Activated naive CD4-positive, alpha-beta T cell treated with anti-CD3 and anti-CD28 coated beads, Interleukin-2, amount 50 U/mL, for 24 hours (primary cell): ENCODE results near the gene RAB11B.
"Not testable (repeated sequence)": the region's sequence is repeated elsewhere in the genome, so short reads cannot be mapped to it uniquely, and the experiment has no call there.

Source experiments
- H3K27ac Mint-ChIP-seq: one replicate; pipeline ENCODE4 v1.8.0; 2021; ENCODE audit warnings: mild to moderate bottlenecking, mixed read lengths
- H3K27me3 Mint-ChIP-seq: one replicate; pipeline ENCODE4 v1.8.0; 2021; ENCODE audit warnings: mixed read lengths
- H3K36me3 Mint-ChIP-seq: one replicate; pipeline ENCODE4 v1.8.0; 2021; ENCODE audit warnings: mixed read lengths
- H3K4me1 Mint-ChIP-seq: one replicate; pipeline ENCODE4 v1.8.0; 2021; ENCODE audit warnings: mixed read lengths
- H3K4me3 Mint-ChIP-seq: one replicate; pipeline ENCODE4 v1.8.0; 2021; ENCODE audit warnings: mild to moderate bottlenecking, mixed read lengths
- H3K9me3 Mint-ChIP-seq: one replicate; pipeline ENCODE4 v1.8.0; 2021; ENCODE audit warnings: mixed read lengths

The RAB11B gene

DNA sequence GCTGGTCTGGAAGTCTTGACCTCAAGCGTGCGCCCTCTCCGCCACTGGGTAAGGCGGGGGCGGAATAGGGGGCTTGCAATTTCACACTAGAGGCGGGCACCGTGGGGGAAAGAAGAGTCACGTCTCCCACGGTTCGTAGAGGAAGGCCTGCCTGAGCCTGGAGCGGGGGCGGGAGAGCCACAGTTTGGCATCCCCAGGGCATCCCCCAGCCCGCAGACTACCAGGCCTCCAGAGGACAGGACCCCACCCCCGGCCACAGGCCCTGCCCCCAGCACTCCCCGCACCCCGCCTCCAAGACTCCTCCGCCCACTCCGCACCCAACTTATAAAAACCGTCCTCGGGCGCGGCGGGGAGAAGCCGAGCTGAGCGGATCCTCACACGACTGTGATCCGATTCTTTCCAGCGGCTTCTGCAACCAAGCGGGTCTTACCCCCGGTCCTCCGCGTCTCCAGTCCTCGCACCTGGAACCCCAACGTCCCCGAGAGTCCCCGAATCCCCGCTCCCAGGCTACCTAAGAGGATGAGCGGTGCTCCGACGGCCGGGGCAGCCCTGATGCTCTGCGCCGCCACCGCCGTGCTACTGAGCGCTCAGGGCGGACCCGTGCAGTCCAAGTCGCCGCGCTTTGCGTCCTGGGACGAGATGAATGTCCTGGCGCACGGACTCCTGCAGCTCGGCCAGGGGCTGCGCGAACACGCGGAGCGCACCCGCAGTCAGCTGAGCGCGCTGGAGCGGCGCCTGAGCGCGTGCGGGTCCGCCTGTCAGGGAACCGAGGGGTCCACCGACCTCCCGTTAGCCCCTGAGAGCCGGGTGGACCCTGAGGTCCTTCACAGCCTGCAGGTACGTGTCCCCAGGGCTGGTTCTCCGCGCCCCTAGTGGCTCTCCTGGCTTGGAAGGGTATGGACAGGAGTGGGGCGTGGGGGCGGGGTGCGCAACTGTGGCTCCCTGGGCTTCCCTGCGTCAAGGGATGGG, 26.1 kb upstream of the RAB11B start, which contains the start of gene ANGPTL4:
Gene ANGPTL4, plus strand, starts transcription at position 353 of the 969 bp plus-strand sequence. Its CDS starts 167 bp downstream, at position 520.
- Mint-ChIP-seq H3K27ac (peak within 1 kb of the TSS; percentile 85), H3K4me3 (peak within 1 kb of the TSS; percentile 82), H3K9me3 (no peaks in the 10 kb centered on the region), H3K27me3 (peaks cover 25% of the 10 kb centered on the region), H3K4me1 (peaks cover 13% of the 10 kb centered on the region), H3K36me3 (no peaks in the 10 kb centered on the region)

DNA sequence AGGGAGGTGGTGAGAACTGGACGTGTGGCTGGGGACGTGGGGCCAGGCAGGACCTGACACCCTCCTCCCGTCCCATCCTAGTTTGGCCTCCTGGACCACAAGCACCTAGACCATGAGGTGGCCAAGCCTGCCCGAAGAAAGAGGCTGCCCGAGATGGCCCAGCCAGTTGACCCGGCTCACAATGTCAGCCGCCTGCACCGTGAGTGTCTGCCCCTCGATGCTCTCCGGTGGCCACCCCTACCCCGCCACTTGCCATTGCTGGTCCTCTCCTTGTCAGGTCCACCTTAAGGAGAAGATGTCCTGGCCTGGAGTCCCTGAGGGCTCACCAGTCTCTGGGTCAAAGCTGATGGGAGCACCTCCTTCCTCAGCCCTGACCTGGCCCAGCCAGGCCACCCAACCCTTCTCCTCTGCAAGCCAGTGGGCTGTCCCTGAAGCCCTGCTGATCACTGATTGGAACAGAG, 24.0 kb upstream of the RAB11B start:
- H3K9me3 Mint-ChIP-seq, result no peaks in the 10 kb centered on the region
- no peaks in the 10 kb centered on the region for H3K36me3 Mint-ChIP-seq
- no peak overlapping the region for H3K27ac Mint-ChIP-seq
- no peak overlapping the region for H3K4me3 Mint-ChIP-seq
- H3K4me1 Mint-ChIP-seq, result peaks cover 13% of the 10 kb centered on the region
- peaks cover 25% of the 10 kb centered on the region for H3K27me3 Mint-ChIP-seq

DNA sequence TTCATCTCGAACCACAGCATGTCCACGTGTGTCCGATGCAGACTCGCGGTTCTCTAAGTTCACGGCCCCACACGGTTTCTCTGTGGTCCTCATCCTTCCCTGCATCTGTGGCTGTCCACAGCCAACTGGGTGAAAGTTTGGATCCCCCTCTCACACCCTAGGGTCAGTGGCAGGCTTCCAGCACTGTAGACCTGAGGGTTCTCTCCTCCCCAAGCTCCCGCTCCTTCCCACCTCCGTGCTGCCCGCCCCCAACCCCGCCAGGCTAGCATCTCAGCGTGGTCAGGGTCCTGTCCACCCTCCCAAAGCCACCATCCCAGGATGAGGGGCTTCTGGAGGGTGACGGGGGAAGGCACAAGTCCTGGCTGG, 23.2 kb upstream of the RAB11B start:
- Mint-ChIP-seq H3K27ac (no peak overlapping the region), H3K27me3 (peaks cover 23% of the 10 kb centered on the region), H3K9me3 (no peaks in the 10 kb centered on the region), H3K4me3 (no peak overlapping the region), H3K36me3 (no peaks in the 10 kb centered on the region), H3K4me1 (peaks cover 13% of the 10 kb centered on the region)

- H3K36me3 Mint-ChIP-seq, result no peaks in the 10 kb centered on the region
- H3K27me3 Mint-ChIP-seq, result peaks cover 21% of the 10 kb centered on the region
Measured at GRCh38 chr19:8367327-8368001, 22.7 kb upstream of the RAB11B start.

GRCh38 chr19:8370176-8371010, 19.8 kb upstream of the RAB11B start:
- Mint-ChIP-seq H3K4me1 (peaks cover 4% of the 10 kb centered on the region), H3K4me3 (no peak overlapping the region), H3K36me3 (no peaks in the 10 kb centered on the region), H3K9me3 (no peaks in the 10 kb centered on the region), H3K27me3 (peaks cover 14% of the 10 kb centered on the region), H3K27ac (no peak overlapping the region)

More at GRCh38 chr19:8367327-8368001, 22.7 kb upstream of the RAB11B start:
- H3K4me1 Mint-ChIP-seq, result peaks cover 13% of the 10 kb centered on the region
- H3K27ac Mint-ChIP-seq, result no peak overlapping the region
- no peak overlapping the region for H3K4me3 Mint-ChIP-seq
- no peaks in the 10 kb centered on the region for H3K9me3 Mint-ChIP-seq

- no peaks in the 10 kb centered on the region for H3K36me3 Mint-ChIP-seq
- H3K4me1 Mint-ChIP-seq, result peaks cover 4% of the 10 kb centered on the region
- no peak overlapping the region for H3K4me3 Mint-ChIP-seq
- peaks cover 11% of the 10 kb centered on the region for H3K27me3 Mint-ChIP-seq
- peak overlapping the region; percentile 65 for H3K27ac Mint-ChIP-seq
- no peaks in the 10 kb centered on the region for H3K9me3 Mint-ChIP-seq
Measured at GRCh38 chr19:8371011-8371804, 19.0 kb upstream of the RAB11B start.

- Mint-ChIP-seq H3K9me3 (no peaks in the 10 kb centered on the region), H3K27ac (no peak overlapping the region), H3K4me3 (no peak overlapping the region), H3K27me3 (no peaks in the 10 kb centered on the region), H3K4me1 (peaks cover 11% of the 10 kb centered on the region), H3K36me3 (peaks cover 2% of the 10 kb centered on the region)
Measured at GRCh38 chr19:8373867-8374813, 16.0 kb upstream of the RAB11B start.

GRCh38 chr19:8375766-8376165, 14.4 kb upstream of the RAB11B start:
- not testable (repeated sequence) for H3K4me3 Mint-ChIP-seq, H3K9me3 Mint-ChIP-seq, H3K36me3 Mint-ChIP-seq, H3K27me3 Mint-ChIP-seq, H3K27ac Mint-ChIP-seq
- peaks cover 11% of the 10 kb centered on the region for H3K4me1 Mint-ChIP-seq

DNA sequence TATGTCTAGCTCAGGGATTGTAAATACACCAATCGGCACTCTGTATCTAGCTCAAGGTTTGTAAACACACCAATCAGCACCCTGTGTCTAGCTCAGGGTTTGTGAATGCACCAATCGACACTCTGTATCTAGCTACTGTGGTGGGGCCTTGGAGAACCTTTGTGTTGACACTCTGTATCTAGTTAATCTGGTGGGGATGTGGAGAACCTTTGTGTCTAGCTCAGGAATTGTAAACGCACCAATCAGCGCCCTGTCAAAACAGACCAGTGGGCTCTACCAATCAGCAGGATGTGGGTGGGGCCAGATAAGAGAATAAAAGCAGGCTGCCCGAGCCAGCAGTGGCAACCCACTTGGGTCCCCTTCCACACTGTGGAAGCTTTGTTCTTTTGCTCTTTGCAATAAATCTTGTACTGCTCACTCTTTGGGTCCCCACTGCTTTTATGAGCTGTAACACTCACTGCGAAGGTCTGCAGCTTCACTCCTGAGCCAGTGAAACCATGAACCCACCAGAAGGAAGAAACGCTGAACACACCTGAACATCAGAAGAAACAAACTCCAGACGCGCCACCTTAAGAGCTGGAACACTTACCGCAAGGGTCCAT, 13.7 kb upstream of the RAB11B start:
- peaks cover 11% of the 10 kb centered on the region for H3K4me1 Mint-ChIP-seq
- H3K4me3 Mint-ChIP-seq, H3K9me3 Mint-ChIP-seq, H3K36me3 Mint-ChIP-seq, H3K27me3 Mint-ChIP-seq, H3K27ac Mint-ChIP-seq: not testable (repeated sequence)

- Mint-ChIP-seq H3K4me3 (no peak overlapping the region), H3K9me3 (no peaks in the 10 kb centered on the region), H3K27me3 (no peaks in the 10 kb centered on the region), H3K4me1 (peaks cover 11% of the 10 kb centered on the region), H3K36me3 (peaks cover 7% of the 10 kb centered on the region), H3K27ac (no peak overlapping the region)
Measured at GRCh38 chr19:8377598-8377997, 12.6 kb upstream of the RAB11B start.

- H3K36me3 Mint-ChIP-seq, H3K27ac Mint-ChIP-seq, H3K9me3 Mint-ChIP-seq: not testable (repeated sequence)
Measured at GRCh38 chr19:8379156-8379891, 10.8 kb upstream of the RAB11B start.

DNA sequence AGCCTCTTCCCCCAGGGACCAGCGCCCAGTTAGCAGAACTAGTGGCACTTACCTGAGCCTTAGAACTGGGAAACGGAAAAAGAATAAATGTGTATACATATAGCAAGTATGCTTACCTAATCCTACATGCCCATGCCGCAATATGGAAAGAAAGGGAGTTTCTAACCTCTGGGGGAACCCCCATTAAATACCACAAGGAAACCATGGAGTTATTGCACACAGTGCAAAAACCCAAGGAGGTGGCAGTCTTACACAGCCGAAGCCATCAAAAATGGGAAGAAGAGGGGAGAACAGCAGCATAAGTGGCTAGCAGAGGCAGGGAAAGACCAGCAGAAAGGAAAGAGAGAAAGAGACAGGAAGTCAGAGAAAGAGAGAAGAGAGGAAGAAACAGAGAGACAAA, 5.6 kb upstream of the RAB11B start:
- not testable (repeated sequence) for H3K36me3 Mint-ChIP-seq

More at GRCh38 chr19:8379156-8379891, 10.8 kb upstream of the RAB11B start:
- H3K27me3 Mint-ChIP-seq, H3K4me3 Mint-ChIP-seq: not testable (repeated sequence)
- H3K4me1 Mint-ChIP-seq, result peaks cover 11% of the 10 kb centered on the region

DNA sequence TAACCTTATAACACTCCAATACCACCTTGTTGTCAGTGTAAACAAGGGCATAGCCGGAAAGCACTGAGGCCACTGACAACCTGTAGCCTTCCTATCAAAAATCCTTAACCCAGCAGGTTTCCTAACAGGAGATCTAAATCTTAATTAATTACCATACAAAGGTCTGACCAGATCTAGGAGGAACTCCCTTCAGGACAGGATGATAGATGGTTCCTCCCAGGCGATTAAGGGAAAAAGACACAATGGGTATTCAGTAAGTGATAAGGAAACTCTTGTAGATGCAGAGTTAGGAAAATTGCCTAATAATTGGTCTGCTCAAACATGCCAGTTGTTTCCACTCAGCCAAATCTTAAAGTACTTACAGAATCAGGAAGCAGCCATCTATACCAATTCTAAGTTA, 5.1 kb upstream of the RAB11B start:
- not testable (repeated sequence) for H3K27ac Mint-ChIP-seq, H3K36me3 Mint-ChIP-seq, H3K4me3 Mint-ChIP-seq, H3K9me3 Mint-ChIP-seq, H3K4me1 Mint-ChIP-seq, H3K27me3 Mint-ChIP-seq

More for the DNA sequence above, 5.6 kb upstream of the RAB11B start:
- H3K9me3 Mint-ChIP-seq, H3K27me3 Mint-ChIP-seq, H3K4me1 Mint-ChIP-seq, H3K27ac Mint-ChIP-seq, H3K4me3 Mint-ChIP-seq: not testable (repeated sequence)
